NCI-H2171 (cell line): Measurements from ENCODE around the gene CPPED1.
"Not testable (repeated sequence)": the region's sequence is repeated elsewhere in the genome, so short reads cannot be mapped to it uniquely, and the experiment has no call there.

Source experiments
- DNase-seq: peaks from one replicate; lab custom pipeline; 2025; lab: John Stamatoyannopoulos, UW

The CPPED1 gene

DNA sequence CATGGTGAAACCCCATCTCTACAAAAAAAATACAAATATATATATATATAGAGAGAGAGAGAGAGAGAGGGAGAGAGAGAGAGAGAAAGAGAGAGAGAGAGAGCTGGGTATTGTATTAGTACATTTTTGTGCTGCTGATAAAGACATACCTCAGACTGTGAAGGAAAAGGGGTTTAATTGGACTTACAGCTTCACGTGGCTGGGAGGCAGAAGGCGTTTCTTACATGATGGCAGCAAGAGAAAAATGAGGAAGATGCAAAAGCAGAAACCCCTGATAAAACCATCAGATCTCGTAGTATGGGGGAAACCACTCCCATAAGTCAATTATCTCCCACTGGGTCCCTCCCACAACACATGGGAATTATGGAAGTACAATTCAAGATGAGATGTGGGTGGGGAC is 37.5 kb downstream of the CPPED1 start:
- DNase-seq, result not testable (repeated sequence)

DNA sequence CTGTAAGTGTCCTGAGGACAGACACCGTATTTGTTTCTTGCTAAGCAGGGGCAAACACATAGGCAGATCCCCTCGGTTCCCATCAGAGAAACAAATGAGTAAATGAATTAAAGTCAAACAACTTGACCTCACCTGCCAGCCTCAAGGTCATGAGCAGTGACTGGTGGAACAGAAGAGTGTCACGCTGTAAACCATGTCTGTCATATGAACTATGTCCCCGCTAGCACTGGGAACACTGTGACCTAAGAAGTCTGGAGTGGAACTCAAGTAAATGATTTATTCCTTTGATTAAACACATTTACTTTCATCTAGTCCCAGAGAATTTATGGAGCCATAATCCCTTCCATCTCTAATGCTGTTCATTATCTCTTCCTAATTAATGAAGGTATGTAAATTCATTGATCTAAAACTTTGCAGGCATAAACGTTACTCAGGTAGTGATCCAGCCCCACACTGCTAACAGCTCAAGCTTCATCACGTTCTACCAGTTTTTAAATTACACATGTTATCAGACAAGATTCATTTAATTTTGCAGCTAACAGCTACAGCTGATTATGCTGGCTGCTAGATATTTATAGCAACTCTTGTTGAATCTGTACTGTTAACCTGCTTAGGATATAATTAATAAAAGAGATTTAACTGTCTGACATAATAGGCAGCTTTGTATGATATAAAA is 38.7 kb downstream of the CPPED1 start:
- no peak for DNase-seq

DNA sequence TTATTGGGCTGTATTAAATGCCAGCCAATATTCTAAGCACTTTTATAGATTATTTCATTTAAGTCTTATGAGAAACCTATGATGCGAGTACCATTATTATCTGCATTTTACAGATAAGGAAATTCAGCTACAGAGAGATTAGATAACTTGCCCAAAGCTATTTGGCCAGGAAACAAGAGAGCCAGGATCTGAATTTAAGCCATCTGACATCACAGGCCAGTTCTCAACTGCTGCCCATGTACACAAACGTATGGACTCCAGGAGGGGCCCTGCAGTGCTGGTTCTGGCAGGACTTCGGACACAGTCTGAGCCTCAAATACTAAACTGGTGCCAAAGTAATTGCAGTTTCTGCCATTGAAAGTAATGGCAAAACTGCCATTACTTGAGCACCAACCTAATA is 40.2 kb downstream of the CPPED1 start:
- no peak for DNase-seq

DNA sequence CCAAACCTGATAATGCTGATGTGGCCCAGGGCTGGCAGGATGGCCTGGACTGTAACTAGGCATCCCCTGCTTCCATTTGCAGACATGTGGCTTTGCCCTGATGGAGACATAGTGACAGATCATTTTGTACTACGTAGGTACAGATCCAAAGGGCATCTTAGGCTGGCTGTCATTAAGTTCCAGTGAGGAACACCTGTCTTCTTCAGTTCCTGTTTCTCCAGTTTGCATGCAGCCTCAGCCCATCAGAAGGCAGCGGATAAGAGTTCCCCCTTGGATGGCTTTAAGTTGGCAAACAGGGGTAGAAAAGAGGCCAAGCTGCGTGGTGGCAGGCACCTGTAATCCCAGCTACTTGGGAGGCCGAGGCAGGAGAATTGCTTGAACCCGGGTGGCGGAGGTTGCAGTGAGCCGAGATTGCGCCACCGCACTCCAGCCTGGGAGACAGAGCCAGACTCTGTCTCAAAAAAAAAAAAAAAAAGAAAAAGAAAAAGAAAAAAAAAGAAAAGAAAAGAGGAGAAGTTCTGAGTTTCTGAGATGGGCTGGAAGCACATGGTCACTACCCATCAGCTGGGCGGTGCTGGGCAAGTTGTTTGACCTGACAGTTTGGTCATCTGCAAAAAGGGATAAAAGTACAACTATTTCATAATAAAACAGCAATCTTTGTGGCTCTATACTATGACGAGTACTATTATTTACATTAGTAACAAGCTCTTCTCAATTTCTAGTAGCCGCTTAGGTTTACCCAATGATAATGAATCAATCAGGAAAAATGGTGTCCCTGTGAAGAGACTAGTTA is 42.7 kb downstream of the CPPED1 start:
- no peak for DNase-seq

DNA sequence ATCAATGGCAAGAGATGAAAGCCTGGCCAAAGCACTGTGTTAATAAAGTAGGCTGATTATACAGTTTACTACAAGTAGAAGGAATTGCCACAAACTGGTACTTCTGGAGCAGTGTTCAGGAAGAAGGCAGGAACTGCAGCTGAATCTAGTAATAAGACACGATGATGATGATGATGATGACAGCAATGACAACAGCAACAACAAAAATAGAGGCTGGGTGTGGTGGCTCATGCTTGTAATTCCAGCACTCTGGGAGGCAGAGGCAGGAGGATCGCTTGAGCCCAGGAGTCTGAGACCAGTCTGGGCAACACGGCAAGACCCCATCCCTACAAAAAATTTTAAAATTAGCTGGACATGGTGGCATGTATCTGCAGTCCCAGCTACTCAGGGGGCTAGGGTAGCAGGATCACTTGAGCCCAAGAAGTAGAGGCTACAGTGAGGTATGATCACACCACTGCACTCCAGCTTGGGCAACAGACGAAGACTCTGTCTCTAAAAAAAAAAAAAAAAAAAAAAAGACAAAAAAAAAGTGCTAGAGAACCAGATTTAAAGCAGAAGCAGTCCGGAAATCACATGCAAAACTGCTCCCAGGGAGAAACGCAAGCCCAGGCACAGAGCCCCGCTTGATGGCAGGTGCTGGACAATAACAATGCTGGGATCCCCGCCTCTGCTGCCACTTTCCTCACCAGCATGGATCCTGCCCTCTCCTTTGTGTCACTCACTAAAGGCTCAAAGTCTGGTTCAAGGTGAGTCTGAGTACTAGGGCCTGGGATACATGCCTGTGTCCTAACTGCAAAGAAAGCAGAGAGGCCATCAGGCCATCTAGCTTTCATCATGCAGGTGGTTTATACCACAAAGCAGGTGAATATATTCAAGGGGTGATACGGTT is 44.8 kb downstream of the CPPED1 start:
- no peak for DNase-seq

DNA sequence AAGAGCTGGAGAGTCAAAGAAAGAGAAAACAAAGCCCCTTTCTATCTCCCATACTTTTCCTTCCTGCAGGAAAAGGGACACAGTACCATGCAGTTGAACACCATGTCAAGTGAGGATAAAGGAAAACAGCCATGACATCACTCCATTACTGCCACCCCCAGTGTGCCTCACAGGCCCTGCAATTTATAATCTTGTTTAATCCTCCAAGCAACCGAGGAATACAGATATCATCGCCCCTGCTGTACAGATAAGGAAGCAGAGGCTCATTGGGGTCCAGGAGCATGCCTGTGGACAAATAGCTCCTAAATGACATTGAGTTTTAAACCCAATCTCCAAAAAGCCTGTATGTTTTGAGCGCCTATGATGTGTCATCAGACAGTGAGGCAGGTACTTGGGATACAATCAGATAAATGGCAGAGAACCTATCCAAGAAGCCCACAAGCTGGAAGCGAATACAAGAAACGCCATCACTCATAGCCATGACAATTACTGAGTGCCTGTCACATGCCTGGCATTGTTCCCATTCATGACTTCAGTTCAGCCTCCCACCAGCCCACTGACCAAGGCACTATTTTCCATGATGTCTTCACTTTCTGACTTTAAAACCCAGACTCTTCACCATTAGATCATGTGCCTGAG is 45.5 kb downstream of the CPPED1 start:
- no peak for DNase-seq

DNA sequence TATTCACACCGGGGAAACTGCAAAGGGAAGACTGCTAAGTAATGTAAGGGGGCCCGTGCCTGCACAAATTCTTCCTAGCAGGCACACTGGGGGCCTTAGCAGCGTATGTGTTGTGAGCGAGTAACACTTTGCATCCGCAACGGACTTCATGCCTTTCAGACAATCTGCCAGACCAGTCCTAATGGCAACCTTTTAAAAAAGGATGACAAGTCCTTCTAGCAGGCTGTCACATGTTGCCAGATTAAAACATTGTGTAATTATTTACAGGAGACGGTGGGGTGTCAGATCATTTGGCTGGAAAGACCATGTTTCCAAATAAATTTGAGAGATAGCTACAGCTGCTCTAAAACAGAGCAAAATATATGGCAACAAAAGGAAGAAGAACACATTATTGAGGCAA is 46.1 kb downstream of the CPPED1 start:
- no peak for DNase-seq

DNA sequence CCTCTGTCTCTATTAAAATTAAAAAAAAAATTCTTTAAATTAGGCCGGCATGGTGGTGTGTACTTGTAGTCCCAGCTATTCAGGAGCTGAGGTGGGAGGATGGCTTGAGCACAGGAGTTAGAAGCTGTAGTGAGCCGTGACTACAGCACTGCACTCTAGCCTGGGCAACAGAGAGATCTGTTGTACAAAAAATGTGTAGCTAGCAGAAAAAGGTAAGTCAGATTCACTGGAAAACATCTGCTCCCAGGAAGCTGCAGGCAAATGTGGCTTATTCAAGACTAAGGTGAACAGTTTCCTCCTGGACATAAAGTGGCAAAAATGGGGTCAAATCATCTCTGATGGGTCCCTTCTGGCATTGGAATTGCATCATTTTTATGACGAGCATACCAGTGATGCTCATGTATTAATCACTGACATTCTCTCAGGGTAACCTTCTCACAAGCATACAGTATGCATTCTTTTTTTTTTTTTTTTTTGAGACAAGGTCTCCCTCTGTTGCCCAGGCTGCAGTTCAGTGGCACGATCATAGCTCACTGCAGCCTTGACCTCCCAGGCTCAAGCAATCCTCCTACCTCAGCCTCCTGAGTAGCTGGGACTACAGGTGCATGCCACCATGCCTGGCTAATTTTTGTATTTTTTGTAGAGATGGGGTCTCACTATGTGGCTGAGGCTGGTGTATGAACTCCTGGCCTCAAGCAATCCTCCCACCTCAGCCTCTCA is 48.7 kb downstream of the CPPED1 start:
- DNase-seq, result no peak

DNA sequence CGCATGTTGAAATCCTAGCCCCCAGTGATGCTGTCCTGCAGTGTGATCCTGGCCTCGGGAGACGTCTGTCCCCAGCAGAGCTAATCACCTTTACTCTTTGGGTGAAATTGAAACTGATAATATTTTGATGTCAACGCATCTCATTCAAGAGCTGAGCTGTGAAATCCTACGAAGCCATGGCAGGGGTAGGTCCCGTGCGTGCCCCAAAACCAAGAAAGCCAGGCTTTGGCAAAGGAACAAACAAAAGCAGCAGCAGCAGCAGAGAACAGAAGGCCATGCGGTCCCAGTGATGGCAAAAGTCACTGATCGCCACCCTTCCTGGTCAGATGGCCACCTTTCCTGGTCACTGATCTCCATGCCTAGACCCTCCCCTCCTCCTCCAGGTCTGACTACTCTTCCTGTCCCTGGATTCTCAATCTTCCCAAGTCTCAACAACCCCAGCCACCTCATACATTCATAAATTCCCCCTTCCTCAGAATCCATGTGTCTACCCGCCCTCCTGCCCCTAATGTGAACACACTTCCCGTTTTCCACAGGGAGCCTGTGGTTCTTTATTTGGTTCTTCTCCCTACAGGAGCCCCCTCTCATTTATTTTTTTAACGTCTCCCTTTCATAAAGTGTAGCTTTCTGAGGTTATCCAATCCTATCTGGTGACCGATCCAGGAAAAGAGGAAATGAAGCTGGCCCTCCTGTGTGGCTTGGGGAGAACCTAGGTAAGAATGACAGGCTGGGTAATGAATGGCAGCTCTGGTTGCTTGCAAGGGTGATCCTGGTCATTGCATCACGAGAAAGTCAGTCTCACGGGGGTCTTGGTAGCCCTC is 50.3 kb downstream of the CPPED1 start:
- no peak for DNase-seq

DNA sequence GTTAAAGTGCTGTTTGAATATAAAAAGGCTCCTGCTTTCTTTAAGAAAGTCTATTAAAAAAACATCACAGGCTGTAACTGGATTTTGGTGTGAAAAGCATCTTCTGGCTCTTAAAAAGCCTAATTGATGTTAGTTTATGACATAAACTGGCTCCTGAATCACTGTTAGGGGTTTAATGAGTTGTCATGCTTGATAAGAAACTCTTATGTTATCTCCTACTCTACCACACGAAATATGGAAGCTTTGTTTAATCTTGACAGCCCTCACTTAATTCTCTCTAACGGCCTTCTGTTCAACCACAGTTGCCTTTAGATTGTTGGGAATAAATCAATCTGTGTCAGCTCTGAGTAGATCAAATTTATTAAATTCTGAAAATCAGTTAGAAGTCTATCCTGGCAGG is 51.5 kb downstream of the CPPED1 start:
- DNase-seq, result no peak

DNA sequence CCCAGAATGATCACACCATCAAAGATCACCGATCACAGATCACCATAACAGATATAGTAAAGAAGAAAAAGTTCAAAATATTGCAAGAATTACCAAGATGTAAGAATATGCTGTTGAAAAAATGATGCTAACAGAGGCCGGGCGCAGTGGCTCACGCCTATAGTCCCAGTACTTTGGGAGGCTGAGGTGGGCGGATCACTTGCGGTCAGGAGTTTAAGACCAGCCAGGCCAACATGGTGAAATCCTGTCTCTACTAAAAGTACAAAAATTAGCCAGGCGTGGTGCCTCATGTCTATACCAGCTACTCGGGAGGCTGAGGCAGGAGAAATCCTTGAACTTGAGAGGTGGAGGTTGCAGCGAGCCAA is 53.2 kb downstream of the CPPED1 start:
- no peak for DNase-seq

DNA sequence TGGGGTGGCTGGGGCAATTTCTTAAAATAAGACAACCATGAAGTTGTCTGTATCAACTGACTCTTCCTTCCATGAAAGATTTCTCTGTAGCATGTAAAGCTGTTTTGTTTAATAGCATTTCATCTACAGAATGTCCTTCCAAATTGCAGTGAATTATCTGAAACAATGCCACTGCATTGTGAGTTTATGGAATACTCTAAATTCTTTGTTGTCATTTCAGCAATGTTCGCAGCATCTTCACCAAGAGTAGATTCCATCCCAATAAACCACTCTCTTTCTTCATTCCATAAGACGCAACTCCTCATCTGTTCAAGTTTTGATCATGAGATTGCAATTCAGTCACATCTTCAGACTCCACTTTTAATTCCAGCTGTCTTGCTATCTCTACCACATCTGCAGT is 54.6 kb downstream of the CPPED1 start:
- DNase-seq, result no peak

DNA sequence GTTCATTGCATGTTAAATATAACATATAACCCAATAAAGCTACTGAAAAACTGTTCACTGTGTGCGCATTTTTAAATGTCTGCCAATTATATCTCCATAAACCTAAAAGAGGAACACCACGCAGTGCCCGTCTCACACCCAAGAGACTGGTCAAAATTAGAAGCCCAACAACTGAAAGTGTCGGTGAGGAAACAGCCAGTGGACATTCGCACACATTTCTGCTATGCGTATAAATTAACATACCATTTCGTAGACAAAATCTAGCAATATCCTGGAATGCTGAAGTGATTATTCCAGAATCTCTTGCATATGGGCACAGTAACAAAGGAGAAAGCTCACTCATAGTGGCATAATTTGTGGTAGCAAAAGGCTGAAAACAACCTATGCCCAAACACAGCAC is 55.9 kb downstream of the CPPED1 start:
- no peak for DNase-seq

DNA sequence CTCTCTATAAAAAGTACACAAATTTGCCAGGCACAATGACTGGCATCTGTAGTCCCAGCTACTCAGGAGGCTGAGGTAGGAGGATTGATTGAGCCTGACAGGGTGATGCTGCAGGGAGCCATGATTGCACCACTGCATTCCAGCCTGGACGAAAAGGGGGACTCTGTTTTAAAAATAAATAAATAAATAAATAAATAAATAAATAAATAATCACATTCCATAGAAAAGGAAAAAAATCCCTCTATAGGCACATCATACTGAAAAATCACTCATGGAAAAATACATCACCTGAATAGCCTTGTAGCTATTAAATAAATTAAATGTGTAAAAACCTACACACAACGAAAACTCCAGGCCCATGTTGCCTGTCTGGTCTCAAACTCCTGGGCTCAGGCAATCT is 56.4 kb downstream of the CPPED1 start:
- no peak for DNase-seq

DNA sequence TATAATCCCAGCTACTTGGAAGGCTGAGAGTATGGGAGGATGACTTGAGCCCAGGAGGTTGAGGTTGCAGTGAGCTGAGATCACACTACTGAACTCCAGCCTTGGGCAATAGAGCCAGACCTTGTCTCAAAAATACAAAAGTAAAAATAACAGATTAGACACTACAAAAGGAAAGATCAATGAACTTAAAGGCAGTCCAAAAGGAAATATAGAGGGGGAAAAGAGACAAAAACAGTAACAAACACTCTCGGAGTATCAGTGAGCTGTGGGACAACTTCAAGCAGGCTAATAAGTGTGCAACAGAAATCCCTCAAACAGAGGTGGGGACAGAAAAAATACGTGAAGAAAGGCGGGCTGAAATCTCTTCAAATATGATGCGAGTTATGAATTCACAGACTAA is 58.8 kb downstream of the CPPED1 start:
- no peak for DNase-seq

DNA sequence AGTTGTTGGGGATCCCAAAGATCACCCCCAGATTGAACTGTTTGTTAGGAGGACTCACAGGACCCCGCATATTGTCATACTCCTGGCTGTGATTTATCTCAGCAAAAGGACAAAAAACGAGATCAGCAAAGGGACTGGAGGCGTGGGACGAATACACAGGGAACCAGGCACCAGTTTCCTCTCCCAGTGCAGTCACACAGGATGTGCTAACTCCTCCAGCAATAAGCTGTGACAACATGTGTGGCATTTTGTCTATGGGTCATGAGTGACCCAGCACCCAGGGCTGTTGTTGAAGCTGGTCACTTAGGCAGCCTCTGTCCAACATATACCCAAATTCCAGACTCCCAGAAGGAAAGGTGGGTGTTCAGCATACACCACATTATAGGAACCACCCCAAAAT is 60.9 kb downstream of the CPPED1 start:
- DNase-seq, result no peak

DNA sequence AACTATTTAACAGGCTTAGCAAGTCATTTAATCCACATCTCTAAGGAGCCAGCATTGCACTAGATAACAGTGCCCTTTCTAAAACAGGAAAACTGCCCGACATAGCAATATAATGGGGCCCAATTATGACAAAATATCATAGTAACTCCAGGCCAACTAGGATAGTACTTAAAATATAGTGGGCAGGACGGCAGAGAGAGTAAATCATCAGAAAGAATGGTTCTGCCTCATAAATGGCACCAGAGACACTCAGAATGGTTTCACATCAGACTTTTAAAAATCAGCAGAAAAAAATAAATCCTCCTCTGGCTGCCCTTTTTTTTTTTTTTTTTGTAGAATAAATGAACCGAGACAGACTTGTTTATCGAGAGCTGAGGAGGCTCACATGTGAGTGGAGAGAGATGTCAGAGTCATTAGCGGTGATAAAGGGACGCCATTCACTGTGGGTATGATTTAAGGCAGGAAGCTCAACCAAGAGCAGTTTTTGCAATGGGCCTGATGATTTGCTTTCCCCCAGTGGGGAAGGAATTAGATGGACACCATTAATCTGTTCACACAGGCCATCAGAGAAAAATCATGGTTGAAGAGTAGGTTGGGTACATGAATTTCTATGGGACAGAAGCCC is 62.6 kb downstream of the CPPED1 start:
- DNase-seq, result no peak

DNA sequence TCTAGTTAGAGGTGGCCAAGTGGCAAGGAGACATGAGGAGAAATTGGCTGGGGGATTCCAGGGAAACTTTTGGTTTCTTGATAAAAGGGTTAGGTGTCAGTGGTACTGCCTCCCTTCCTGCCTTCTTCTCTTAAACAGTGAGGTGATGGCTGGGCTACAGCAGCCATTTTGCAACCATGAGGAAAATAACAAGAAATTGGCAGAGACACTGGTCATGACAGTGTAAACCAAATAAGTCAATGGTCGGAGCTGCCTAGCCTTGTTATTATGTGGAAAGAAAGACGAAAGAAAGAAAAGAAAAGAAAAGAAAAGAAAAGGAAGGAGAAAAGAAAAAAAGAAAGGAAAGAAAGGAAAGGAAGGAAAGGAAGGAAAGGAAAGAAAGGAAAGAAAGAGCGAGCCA is 63.9 kb downstream of the CPPED1 start:
- no peak for DNase-seq

DNA sequence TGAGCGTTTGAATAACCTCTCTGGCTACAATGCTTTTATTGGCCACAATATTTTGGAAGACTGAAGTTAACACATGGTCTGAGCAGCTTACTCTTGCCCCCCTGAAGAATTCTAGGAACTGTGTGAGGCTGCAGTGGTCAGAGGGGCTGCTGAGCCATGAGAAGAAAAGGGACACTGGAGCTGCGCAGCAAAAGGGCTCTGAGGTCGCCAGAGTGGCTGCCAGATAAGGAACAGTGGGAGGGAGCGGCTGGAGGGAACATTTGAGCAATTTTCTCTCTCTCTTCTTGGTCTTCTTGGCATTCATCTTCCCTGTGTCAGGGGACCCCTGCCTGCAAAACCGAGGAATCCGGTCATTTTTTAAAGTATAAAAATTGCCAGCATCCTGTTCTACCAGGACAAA is 66.1 kb downstream of the CPPED1 start:
- no peak for DNase-seq

DNA sequence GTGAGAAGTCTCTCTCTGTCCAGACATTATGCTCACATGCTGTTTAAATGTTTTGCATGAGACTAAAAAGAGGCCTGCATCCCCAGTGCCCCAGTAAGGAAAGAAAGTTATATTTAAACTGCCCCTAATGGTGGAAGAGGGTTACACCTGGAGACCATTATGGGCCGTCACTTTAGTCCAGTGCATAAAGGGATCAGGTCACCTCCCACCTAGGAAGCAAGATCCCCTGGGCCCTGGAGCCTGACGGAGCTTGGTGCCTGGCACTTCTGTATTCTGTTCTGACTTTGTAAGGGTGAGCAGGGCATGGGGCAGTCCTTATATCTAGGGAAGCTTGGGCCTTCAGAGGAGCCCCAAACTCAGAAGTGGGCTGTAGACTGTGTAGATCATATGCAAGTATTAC is 67.9 kb downstream of the CPPED1 start:
- DNase-seq, result no peak
